GM18520 (cell line): Measurements from ENCODE around the gene PSMC3.

Experiments
- ATAC-seq: cut with Tn5 transposase; IDR thresholded peaks from one replicate; pipeline ENCODE4 v1.9.1; 2021; ENCODE audit not compliant: unreplicated experiment

PSMC3 gene

DNA sequence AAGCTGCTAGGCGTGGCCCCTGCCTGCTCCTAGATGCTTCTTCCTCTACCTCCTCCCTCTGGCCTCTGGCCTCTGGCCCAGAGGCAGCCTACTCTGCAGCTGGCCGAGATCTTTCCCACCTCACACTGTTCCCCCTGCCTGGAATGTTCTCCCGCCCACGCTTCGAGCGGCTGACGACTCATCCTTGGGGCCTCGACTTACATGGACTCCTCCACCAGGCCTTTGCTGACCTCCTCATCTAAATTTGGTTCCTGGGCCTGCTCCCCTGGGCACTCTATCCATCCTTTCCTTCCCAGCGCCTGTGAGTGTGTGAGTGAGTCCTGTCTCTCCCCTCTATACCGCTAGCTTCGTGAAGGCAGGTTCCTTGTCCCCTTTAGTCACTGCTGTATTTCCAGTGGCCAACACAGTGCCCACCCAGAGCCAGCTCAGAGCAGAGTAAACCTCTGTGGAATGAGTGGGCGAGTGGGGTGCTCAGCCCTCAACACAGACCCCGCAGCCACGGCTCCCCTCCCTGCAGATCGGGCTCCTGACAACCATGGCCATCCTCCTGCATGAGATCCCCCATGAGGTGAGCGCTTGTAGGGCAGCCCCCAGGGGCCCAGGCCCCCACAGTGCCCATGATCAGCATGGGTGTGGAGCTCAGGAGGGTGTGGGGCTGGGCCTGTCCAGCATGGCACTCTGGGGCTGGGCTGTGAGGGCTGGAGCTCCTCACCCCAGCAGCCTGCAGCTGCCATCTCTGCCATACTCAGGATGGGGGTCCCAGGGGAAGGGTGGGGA, 12.1 kb downstream of the PSMC3 start:
- no peak for ATAC-seq

DNA sequence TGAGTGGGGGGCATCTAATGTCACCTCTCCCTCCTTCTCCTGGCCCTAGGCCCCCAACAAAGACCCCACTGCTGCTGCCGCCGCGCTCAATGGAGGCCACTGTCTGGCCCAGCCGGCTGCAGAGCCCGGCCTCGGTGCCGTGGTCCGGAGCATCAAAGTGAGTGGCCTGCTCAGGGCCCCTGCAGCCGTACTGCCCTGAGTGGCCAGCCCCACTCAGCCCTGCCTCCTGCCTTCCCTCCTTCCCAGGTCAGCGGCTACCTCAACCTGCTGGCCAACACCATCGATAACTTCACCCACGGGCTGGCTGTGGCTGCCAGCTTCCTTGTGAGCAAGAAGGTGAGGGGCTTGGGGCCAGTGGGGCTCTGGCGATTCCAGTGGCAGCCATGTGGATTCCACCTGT, 12.9 kb downstream of the PSMC3 start:
- ATAC-seq = no peak

DNA sequence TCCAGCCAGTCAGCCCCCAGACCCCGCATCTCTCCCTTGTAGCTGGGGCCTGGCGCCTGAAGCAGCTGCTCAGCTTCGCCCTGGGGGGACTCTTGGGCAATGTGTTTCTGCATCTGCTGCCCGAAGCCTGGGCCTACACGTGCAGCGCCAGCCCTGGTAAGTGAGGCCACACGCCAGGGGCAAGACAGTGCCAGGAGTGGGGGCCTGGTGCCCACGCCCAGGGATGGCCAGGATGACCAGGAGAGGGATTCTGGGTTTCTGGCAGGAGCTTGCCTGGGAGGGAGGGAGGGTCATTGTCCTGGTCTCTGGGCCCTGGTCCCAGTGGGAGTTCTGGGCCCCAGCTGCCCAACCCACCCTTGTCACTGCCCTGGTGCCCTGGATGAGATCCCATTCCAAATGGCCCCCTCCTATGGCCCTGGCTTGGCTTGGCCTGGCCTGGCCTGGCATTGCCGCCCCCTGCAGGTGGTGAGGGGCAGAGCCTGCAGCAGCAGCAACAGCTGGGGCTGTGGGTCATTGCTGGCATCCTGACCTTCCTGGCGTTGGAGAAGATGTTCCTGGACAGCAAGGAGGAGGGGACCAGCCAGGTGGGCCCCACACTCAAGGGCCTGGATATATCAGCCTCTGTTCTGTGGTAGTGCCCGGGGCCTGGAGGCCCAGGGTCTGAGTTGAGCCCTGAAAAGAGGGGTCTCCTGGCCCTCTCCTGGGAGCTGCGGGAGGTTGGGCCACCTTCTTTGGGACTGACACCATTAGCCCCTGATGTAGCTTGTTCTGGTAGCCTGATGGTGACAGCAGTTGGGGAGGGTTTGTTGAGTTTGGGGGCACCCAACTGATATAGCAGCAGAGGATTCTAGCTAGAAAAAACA, 14.1 kb downstream of the PSMC3 start:
- ATAC-seq = no peak

DNA sequence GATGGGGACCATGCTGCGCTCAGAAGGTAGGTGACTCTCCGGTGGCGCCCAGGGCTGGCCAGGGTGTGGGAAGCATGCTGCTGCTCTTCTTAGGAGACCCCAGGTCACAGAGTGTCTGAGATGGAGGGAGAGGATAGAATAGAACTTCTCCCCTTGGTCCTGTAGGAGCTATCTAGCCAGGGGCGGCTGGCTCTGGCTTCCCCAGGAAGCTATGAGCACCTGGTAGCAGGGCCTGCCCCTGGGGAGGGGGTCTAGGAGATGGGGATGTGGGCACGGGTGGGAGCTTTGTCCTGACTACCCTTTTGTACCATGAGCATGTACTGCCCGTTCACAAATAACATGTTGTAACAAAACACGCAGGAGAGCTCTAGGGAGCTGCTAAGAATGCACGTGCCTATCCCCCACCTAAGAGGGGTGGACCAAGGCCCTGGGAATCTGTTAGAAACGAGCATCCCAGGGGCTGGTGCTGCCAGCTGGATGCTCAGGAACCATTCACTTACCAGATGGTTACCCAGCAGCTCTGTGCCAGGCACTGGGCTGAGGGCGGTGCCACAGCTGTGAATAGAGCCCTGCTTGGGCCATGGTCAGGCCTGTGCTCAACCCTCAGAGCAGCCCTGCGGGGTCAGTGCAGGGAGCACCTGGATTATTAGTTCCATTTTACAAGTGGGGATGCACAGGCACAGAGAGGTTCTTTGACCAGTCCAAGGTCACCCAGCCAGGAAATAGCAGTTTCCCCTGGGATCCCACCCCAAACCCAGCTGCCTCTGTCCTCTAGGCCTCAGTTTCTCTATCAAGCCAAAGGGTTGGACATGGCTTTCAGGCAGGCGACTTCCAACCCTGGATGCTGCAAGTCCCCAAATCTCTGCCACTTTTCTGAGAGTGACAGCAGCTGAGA, 15.6 kb downstream of the PSMC3 start:
- ATAC-seq = no peak

DNA sequence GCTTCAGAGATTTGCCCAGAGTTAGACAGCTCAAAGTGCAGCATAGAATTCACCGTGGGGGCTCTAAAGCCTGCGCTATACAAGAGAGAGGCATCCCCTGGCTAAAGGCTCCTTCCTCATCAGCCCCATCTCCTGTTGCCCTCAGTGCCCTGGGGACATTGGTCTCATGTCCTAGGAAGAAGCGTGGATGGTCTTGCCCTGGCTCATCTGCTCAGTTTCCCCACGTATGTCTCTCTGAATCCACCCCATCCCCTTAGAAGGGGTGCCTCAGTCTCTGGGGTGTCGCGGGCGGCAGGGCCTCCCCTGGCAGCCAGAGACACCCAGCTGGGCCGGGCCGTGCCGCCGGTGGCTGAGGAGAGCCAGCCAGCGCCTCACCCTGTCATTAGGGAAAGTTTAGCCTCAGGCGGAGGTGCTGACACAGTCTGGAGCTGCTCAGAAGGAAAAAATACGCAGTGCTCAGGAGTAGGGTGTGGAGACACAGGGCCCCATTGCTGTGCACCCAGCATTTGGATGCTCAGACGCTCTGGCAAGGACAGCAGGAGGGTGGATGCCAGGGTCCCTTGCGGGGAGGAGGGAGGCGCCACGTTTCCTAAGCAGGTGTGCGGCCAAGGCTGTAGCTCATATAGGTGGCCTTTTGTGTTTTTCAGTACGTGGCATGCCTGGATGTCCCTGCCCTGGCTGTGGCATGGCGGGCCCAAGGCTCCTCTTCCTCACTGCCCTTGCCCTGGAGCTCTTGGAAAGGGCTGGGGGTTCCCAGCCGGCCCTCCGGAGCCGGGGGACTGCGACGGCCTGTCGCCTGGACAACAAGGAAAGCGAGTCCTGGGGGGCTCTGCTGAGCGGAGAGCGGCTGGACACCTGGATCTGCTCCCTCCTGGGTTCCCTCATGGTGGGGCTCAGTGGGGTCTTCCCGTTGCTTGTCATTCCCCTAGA, 16.5 kb downstream of the PSMC3 start:
- ATAC-seq = no peak

DNA sequence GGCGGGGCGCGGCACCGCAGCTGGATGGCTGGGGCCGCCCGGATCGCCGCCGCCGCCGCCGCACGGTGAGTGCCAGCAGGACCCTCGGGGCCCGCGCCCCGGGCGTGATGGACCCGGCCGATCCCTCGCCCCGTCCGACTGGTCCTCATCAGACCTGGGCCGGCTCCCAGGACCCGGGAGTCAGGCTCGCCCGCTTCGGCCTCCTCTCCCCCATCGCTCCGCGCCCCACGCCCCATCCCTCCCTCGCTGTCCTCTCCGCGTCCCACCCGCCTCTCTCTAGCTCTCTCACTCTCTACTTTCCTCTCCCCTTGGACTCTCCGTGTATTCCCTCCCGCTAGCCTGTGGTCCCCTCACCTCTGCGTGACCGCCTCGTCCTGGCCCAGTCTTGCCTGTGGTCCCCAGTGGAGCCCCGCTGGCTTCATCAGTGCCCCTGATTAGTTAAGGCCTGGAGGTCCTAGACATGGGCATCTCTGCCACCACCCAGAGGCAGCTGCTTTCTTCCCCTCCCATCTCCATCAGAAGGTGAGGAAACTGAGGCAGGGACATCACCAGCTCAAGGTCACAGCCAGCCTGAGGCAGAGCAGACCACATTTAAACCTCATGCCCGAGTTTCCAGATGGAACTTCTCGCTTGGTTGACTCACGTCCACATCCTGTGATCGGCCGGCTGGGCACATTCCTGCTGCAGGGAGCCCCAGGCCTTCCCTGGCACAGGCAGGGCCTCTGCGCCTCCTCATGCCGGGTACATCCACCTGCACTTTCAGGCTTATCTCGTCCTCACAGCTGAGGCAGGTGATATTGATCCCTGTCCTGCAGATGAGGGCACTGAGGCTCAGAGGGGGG, 17.4 kb downstream of the PSMC3 start:
- no peak for ATAC-seq

DNA sequence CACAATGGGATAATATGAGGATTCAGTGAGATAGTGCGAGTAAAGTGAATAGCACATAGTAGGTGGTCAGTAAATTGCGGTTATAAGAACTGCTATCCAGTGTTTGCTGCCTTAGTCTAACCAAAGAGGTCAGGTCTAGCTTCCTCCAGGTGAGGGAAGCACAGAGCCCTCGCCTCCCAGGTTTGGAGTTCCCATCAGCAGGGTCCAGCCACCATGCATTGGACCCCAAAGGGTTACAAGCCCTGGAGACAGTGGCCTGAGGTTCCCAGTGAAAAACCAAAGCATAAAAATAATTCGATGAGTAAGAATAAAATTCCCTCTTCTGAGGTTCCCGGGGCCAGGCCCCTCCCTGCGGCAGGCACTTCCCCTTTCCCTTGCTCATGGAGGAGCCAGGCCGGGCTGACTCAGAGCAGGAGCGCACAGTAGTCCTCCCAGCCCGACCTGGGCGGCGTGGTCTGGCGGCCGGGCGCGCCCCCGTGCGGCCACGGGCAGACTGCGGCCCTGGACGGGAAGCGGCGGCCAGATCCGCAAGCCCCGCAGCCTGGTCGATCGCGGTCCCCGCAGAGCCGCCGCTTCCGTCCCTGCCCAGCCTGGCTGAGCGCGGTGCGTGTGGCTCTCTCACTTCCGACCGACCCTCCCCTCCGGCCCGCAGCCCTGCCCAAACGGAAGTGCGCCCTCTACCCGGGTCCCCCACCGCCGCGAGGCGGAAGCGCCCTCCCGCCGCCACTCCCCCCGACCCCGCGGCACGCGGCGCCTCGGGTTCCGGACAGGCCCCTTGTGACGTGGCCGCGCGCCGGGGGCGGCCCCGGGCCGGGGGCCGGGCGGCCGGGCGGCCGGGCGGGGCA, 18.3 kb downstream of the PSMC3 start, which contains the start of gene SLC39A13:
SLC39A13 (plus strand) TSS at position 845 of the 845 bp plus-strand sequence. CDS start 1,505 bp downstream, outside the sequence.
- ATAC-seq = peak; percentile 77

DNA sequence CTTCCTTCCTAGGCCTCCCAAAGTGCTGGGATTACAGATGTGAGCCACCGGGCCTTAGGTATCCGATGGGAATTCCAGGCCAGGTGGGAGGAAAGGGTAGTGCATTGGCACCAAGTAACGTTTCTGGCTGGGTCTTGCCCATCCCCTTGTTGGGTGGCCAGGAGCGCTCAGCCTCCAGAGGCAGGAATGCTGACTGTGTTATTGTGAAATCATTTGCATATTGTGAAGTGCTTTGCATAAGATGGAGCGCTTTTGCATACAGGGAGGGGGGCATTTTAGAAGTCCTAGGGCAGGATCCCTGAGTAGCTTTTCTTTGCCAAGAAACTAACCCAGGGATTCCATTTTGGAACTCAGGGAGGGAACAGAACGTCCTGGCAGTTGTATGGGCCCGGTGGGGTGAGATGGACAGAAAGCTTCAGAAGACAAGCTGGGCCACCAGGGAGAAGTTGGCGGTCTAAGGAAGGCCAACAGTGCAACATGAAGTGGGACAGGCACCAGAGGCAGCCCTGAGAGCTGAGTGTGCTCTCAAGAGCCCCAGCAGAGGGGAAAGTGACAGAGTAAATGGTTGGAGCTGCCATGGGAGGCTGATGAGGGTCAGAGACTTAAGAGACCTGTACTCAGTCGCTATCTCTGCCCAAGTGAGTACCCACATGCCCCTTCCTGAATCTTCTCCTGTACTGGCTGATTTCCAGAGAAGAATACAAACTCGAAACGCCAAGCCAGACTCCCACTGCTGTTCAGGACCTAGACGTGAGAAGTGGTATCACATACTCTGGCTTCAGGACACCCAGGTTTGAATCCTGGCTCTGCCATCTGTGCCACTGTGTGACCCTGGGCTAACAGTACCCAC, 19.1 kb downstream of the PSMC3 start:
- no peak for ATAC-seq

DNA sequence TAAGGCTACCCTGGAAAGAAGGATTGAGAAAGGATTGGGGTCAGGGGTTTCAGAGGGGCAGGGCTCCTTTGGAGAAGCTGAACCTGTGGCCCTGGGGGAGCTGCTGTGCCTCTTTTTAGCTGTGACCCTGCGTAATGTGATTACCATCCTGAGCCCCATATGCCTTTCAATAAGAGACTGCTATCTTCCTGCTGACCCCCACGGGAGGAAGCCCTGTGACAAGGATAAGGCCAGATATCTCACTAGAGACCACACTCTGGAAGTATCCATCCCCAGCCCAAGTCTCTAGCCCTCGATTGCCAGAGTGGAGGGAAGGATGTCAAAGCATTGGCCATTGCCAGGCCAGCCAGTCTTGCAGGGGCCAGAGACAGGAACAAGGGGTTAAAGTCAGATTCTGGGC, 22.7 kb downstream of the PSMC3 start:
- no peak for ATAC-seq

DNA sequence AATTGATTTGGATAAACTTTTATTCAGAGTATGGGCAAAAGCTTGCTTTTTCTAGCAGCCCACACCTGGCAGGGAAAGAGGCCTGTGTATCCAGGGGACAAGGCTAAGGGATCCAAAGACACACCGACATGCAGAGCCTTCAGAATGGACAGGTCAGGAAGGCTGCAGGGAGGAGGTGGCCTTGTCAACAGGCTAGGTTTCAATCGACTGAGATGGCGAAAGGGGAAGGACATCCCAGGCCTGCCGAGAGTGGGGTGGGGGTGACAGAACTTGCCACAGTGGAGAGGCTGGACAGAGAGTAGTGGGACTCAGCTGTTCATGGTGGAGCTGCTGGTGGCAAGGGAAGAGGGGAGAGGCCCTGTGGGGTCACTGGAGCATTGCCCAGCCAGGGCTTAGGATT, 23.1 kb downstream of the PSMC3 start:
- no peak for ATAC-seq

DNA sequence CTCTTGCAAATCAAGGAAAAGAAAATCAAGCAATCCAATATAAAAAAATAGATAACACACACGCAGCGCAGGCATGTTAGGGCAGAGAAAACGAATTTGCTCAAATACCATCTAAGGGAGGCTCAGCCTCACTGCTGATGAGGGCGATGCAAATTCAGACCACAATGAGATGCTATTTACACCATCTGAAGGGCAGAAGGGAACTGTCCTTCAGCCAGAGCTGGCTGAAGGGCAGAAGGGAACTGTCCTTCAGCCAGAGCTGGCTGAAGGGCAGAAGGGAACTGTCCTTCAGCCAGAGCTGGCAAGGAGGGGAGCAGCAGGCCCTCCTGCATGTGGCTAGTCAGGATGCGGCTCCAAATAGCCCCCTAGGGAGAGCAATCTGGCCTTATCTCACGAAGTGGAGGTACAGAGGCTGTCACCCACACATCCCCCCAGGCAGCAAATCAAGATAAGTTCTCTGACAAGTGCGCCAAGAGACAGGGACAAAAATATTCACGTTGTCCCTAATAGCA, 25.4 kb downstream of the PSMC3 start:
- peak; percentile 80 for ATAC-seq

DNA sequence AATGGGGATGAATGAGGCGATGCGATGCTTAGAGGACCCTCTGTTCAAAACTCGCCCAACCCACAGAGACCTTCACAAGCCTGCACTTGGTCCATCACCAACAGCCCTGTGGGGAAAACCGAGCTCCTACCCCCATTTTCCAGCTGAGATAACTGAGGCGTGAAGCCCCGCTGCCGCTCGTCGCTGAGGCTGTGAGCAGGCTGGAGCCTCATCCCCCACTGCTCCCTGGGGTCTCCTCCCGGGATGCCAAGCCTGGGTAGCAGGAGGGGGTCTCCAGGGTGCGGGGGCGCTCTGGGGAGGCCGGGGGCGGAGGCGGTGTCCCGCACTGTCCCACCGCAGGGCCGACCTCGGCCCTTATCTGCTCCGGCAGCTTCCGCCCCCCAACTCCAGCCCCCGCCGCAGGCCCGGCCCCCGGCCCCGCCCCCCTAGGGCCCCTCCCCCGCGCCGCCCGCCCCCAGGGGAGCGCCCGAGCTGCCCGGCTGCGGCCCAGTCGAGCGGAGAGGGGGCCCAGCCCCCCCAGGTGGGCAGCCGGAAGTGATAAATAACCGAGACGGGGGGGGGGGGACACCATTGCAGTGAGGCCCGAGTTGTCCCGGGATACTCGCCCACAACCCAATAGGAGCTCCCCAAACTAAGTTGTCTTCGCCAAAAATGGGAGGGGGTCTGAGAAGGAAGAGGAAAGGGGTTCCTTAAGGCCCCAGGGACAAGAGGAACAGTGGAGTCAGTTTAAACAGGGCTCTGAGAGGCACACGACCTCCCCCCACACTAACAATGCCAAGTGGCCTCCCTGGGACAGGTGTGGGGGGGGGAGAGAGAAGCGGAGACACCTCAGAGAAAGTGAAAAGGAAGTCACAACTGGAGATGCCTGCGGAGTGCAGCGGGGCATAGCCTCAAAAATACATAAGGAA, 26.1 kb downstream of the PSMC3 start:
- ATAC-seq = peak; percentile 13

DNA sequence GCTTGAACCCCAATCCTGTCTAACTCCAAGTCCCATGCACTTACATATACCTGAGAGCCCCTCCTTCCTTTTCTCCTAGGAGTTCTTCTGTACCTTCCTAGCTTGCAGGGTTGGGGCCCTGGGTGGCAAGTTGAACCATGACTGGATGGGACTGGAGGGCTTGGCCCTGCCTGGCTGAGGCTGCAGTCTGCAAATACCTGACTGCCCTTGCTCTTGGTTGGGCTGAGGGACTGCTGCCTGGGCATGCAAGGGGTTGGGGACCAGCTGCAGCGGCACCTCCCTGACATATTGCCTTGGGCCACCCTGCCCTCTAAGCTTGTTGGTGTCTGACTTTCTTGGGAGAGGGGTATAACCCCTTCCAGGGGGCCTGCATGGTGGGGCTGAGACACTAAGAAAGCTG, 27.7 kb downstream of the PSMC3 start:
- ATAC-seq = no peak

DNA sequence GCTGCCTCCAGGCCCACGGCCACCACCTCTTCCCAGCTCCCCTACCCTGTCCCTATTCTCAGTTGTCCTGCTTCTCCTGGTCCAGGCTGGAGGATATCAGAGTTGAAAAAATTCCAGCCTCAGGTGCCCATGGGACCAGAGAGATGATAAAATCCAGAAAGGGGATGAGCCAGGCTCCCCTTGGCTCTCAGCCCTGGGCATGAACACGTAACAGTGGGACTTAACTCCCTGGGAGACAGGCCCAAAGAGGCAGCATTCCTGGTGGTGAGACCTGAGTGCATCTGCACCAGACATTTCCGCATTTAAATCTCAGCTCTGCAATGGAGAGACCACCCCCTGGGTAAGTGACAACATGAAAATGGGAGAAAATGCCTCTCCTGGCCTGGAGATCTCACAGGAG, 28.2 kb downstream of the PSMC3 start:
- no peak for ATAC-seq

DNA sequence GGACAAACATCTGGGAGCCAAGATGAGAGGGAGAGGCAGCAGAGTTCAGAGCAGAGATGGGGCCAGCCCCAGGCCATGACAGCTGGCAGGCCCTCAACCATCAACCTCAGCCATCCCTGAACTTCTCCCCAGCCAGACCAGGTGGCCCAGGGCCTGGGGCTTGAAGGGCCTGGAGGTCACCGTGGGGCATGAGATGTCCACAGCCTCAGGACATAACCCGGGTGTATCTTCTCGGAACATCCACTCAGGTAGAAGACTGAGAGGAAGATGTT, 30.3 kb downstream of the PSMC3 start:
- ATAC-seq = no peak
